PC-9 (cell line): Measurements from ENCODE around the gene KDM6A. TPM values are rescaled to one million over a fixed set of nuclear protein-coding genes. Genes with fewer than 3 reads are reported as not detected.
"Not testable (repeated sequence)": the region's sequence is repeated elsewhere in the genome, so short reads cannot be mapped to it uniquely, and the experiment has no call there.

Experiments used
- BruUV-seq: library from RNA; stranded (reverse); fragments of 400-500 nt; replicated peaks from 2 replicates; lab custom pipeline; 2021; lab: Mats Ljungman, UMichigan
- CTCF ChIA-PET: fragments of 300-600 bp; sonication (Branson Sonifier 250); formaldehyde crosslinking; loops from one replicate; lab custom pipeline; 2022; ENCODE audit warnings: antibody characterized with exemption; lab: Charles Lee
- POLR2A ChIA-PET: fragments of 300-600 bp; sonication (Branson Sonifier 250); formaldehyde crosslinking; loops from one replicate; lab custom pipeline; 2022; ENCODE audit warnings: antibody characterized with exemption; ENCODE audit not compliant: unreplicated experiment; lab: Charles Lee
- DNase-seq, 2 experiments: peaks; one replicate each; pipeline versions ENCODE4 v3.0.0 to v3.0.0-alpha.2; 2015 to 2022; ENCODE audit warnings: mixed read lengths in 1 of 2
- H2AFZ ChIP-seq: fragments of 200-600 bp; sonication (generic); 2 replicates; pipeline ENCODE4 v1.8.1; 2017; ENCODE audit warnings: antibody characterized with exemption
- H3F3A ChIP-seq: fragments of 200-600 bp; sonication (generic); 2 replicates; pipeline ENCODE4 v1.8.1; 2017; ENCODE audit warnings: antibody characterized with exemption, mild to moderate bottlenecking, low read depth; ENCODE audit not compliant: insufficient read depth
- H3K27ac ChIP-seq: fragments of 200-600 bp; sonication (generic); 2 replicates; pipeline ENCODE4 v1.6.1; 2016; ENCODE audit warnings: mixed run types
- H3K27me3 ChIP-seq: fragments of 200-600 bp; sonication (generic); 2 replicates; pipeline ENCODE4 v1.6.1; 2016; ENCODE audit warnings: low read depth, mixed run types; ENCODE audit not compliant: insufficient read depth
- H3K36me3 ChIP-seq: fragments of 200-600 bp; sonication (generic); 2 replicates; pipeline ENCODE4 v1.6.1; 2016; ENCODE audit warnings: low read depth, mixed run types
- H3K4me1 ChIP-seq: fragments of 200-600 bp; sonication (generic); replicated peaks from 2 replicates; pipeline ENCODE4 v1.6.1; 2016; ENCODE audit warnings: mixed run types; ENCODE audit not compliant: insufficient read depth
- H3K4me2 ChIP-seq: fragments of 200-600 bp; sonication (generic); 2 replicates; pipeline ENCODE4 v1.6.1; 2017; ENCODE audit warnings: mixed run types
- H3K4me3 ChIP-seq: fragments of 200-600 bp; sonication (generic); 2 replicates; pipeline ENCODE4 v1.6.1; 2016; ENCODE audit warnings: mixed run types
- H3K79me2 ChIP-seq: fragments of 200-600 bp; sonication (generic); 2 replicates; pipeline ENCODE4 v1.6.1; 2017; ENCODE audit warnings: low read depth, mixed run types
- H3K9me2 ChIP-seq: fragments of 200-600 bp; sonication (generic); 2 replicates; pipeline ENCODE4 v1.8.1; 2017; ENCODE audit warnings: mild to moderate bottlenecking; ENCODE audit not compliant: insufficient read depth
- H3K9me3 ChIP-seq: fragments of 200-600 bp; sonication (generic); 2 replicates; pipeline ENCODE4 v1.8.1; 2016; ENCODE audit warnings: low read depth; ENCODE audit not compliant: insufficient read depth
- H4K20me1 ChIP-seq: fragments of 200-600 bp; sonication (generic); 2 replicates; pipeline ENCODE4 v1.8.1; 2017; ENCODE audit not compliant: insufficient read depth
- EZH2 ChIP-seq: fragments of 200-600 bp; sonication (generic); IDR thresholded peaks from 2 replicates; pipeline ENCODE4 v1.8.0; 2017; ENCODE audit warnings: antibody characterized with exemption, low read depth
- intact Hi-C: fragments of 100-400 bp; cut with micrococcal nuclease; formaldehyde crosslinking; loops from one replicate; pipeline ENCODE4 v1.10.0; 2022; ENCODE audit not compliant: unreplicated experiment
- total RNA-seq: library from RNA; stranded (reverse); gene quantifications from 2 replicates; pipeline ENCODE4 v1.2.3, GENCODE V29; 2021
- TF ChIP-seq, protein P1 (sequence below): fragments of 200-600 bp; sonication (generic); conservative IDR thresholded peaks from 2 replicates; pipeline ENCODE4 v1.6.1; 2017; ENCODE audit warnings: mixed run types, antibody characterized with exemption, mild to moderate bottlenecking, moderate library complexity

The KDM6A gene
- total RNA-seq, 1 experiment from 2014 or later = 20.5 TPM

DNA sequence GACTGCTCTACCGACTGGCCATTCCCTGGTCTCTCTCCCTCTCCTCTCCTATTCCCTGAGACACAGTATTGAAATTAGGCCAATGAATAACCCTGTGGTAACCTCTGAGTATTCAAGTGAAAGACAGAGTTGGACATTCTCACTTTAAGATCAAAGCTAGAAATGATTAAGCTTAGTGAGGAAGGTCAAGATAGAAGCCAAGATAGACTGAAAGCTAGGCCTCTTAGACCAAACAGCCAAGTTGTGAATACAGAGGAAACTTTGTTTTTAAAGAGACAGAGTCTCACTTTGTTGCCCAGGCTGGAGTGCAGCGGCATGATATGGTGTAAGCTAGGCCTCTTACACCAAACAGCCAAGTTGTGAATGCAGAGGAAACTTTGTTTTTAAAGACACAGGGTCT lies 64.6 kb downstream of the KDM6A start:
- Histone ChIP-seq H3K4me2 (no peak overlapping the region), H3K9me2 (no peaks in the 10 kb centered on the region), H3K36me3 (no peaks in the 10 kb centered on the region), H4K20me1 (no peaks in the 10 kb centered on the region), H3K27me3 (no peaks in the 10 kb centered on the region), H3F3A (no peaks in the 10 kb centered on the region), H3K9me3 (no peaks in the 10 kb centered on the region), H3K79me2 (peaks cover 20% of the 10 kb centered on the region), H2AFZ (no peak overlapping the region), H3K4me1 (no peaks in the 10 kb centered on the region; the same call in 1 of the 2 replicates), H3K27ac (no peak overlapping the region), H3K4me3 (no peak overlapping the region)
- ChIA-PET POLR2A (no interaction called here), CTCF (no interaction called here)
- intact Hi-C loops = no loop called here
- TF ChIP-seq, protein P1, sequence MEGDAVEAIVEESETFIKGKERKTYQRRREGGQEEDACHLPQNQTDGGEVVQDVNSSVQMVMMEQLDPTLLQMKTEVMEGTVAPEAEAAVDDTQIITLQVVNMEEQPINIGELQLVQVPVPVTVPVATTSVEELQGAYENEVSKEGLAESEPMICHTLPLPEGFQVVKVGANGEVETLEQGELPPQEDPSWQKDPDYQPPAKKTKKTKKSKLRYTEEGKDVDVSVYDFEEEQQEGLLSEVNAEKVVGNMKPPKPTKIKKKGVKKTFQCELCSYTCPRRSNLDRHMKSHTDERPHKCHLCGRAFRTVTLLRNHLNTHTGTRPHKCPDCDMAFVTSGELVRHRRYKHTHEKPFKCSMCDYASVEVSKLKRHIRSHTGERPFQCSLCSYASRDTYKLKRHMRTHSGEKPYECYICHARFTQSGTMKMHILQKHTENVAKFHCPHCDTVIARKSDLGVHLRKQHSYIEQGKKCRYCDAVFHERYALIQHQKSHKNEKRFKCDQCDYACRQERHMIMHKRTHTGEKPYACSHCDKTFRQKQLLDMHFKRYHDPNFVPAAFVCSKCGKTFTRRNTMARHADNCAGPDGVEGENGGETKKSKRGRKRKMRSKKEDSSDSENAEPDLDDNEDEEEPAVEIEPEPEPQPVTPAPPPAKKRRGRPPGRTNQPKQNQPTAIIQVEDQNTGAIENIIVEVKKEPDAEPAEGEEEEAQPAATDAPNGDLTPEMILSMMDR = no peak
- TF ChIP-seq EZH2 = no peak
- BruUV-seq = no TSS peak
- no peak for DNase-seq

DNA sequence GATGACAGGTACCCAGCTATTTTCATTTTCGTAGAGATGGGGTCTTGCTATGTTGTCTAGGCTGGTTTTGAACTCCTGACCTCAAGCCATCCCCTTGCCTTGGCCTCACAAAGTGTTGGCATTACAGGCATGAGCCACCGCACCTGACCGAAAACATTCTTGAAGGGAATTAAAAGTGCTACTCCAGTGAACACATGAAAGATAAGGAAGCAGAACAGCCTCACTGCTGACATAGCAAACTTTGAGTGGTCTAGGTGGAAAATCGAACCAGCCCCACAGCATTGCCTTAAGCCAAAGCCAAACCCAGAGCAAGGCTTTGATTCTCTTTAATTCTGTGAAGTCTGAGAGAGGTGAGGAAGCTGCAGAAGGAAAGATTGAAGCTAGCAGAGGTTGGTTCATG lies 65.1 kb downstream of the KDM6A start:
- Histone ChIP-seq H2AFZ (no peak overlapping the region), H3K4me3 (no peak overlapping the region), H3K79me2 (peaks cover 20% of the 10 kb centered on the region), H3K4me1 (no peaks in the 10 kb centered on the region; the same call in 1 of the 2 replicates), H3K27me3 (no peaks in the 10 kb centered on the region), H3K9me2 (no peaks in the 10 kb centered on the region), H3K27ac (no peak overlapping the region), H3K36me3 (no peaks in the 10 kb centered on the region), H4K20me1 (no peaks in the 10 kb centered on the region), H3K4me2 (no peak overlapping the region), H3F3A (no peaks in the 10 kb centered on the region), H3K9me3 (no peaks in the 10 kb centered on the region)
- POLR2A ChIA-PET = no interaction called here
- CTCF ChIA-PET = no interaction called here
- no peak for DNase-seq
- intact Hi-C loops = no loop called here
- TF ChIP-seq, protein P1 = no peak
- TF ChIP-seq EZH2 = no peak
- BruUV-seq = no TSS peak

DNA sequence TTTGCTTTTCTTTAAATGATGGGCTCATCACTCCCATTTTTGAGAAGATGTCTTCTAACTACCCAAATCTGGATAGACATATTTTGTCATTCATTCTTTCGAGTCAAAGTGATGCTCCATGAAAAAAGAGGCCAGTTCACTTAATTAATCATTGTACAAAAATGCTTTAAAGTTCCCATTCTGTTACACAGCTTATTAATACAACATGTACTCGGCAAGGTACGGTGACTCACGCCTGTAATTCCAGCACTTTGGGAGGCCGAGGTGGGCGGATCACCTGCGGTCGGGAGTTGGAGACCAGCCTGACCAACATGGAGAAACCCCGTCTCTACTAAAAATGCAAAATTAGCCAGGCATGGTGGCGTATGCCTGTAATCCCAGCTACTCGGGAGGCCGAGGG lies 67.6 kb downstream of the KDM6A start:
- intact Hi-C loops, H4K20me1 ChIP-seq, CTCF ChIA-PET, H3K4me3 ChIP-seq, H3K4me1 ChIP-seq, H3K9me3 ChIP-seq, H3K27me3 ChIP-seq, H3F3A ChIP-seq, H3K9me2 ChIP-seq, POLR2A ChIA-PET, H2AFZ ChIP-seq, H3K27ac ChIP-seq, H3K79me2 ChIP-seq, BruUV-seq, H3K4me2 ChIP-seq, H3K36me3 ChIP-seq, DNase-seq: not testable (repeated sequence)

DNA sequence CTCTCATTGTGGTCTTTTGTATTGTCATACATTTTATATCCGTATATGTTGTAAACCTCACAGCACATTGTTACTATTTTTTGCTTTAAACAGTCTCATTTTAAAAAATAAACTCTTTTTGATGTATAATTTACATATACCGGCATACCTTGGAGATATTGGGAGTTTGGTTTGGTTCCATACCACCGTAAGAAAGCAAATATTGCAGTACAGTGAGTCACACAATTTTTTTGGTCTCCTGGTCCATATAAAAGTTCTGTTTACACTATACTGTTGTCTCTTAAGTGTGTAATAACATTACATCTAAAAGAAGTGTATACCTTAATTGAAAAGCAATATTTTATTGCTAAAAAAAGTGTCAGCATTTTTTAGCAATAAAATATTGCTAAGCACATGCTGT lies 70.0 kb downstream of the KDM6A start:
- POLR2A ChIA-PET = no interaction called here
- H3K9me3 ChIP-seq = no peaks in the 10 kb centered on the region
- no peak overlapping the region for H2AFZ ChIP-seq
- no peak overlapping the region for H3K27ac ChIP-seq
- H3K9me2 ChIP-seq = no peaks in the 10 kb centered on the region
- BruUV-seq = no TSS peak
- 0 out of 2 replicates have a peak, but pooled peaks cover 7% of the 10 kb centered on the region for H3K79me2 ChIP-seq
- no peaks in the 10 kb centered on the region for H4K20me1 ChIP-seq
- TF ChIP-seq EZH2 = no peak
- TF ChIP-seq, protein P1 = no peak
- no peak overlapping the region for H3K4me3 ChIP-seq
- no peak for DNase-seq
- intact Hi-C loops = no loop called here
- no peak overlapping the region for H3K4me2 ChIP-seq
- H3K36me3 ChIP-seq = no peaks in the 10 kb centered on the region
- H3F3A ChIP-seq = no peaks in the 10 kb centered on the region
- CTCF ChIA-PET = no interaction called here
- no peaks in the 10 kb centered on the region for H3K4me1 ChIP-seq
- no peaks in the 10 kb centered on the region for H3K27me3 ChIP-seq
